ENCODE data around the gene TRAF7. TPM values are rescaled to one million over a fixed set of nuclear protein-coding genes. Genes with fewer than 3 reads are reported as not detected.

The TRAF7 gene
- total and polyA plus RNA-seq, 2 of the 8 experiments (the other 6 are each of a cell fraction or from before 2014, with no cell fraction given), result 96.8 to 148 TPM

- TF ChIP-seq E2F6 (IDR thresholded peaks at IDR 0.05), result no peak
- TF ChIP-seq EZH2 (IDR thresholded peaks at IDR 0.05; ENCODE audit: low read depth, low read length, severe bottlenecking), result no peak
- no peak for TF ChIP-seq JUN (IDR thresholded peaks at IDR 0.05; ENCODE audit: low read depth, low read length)
- no peak for TF ChIP-seq NRF1 (IDR thresholded peaks at IDR 0.05; ENCODE audit: low read depth, low read length)
- TF ChIP-seq ASH2L (IDR thresholded peaks at IDR 0.05; ENCODE audit: low read length), result no peak
- no peak for TF ChIP-seq YY1 (IDR thresholded peaks at IDR 0.05; ENCODE audit: low read depth, low read length)
- no peak for TF ChIP-seq SIRT6 (IDR thresholded peaks at IDR 0.05; ENCODE audit: low read length)
- no peak for TF ChIP-seq KDM5A (IDR thresholded peaks at IDR 0.05; ENCODE audit: low read length)
- TF ChIP-seq ATF3 (IDR thresholded peaks at IDR 0.05; ENCODE audit: insufficient read depth, low read depth, low read length), result no peak
- TF ChIP-seq BACH1 (IDR thresholded peaks at IDR 0.05; ENCODE audit: low read length), result no peak
These were observed 24.0 kb downstream of the TRAF7 start (continued) for GRCh38 chr16:2179576-2179975.
